Transverse colon (tissue), 4 donors: ENCODE measurements around the gene ARHGAP6. TPM values are rescaled to one million over a fixed set of nuclear protein-coding genes. Genes with fewer than 3 reads are reported as not detected.
"Not testable (repeated sequence)": the region's sequence is repeated elsewhere in the genome, so short reads cannot be mapped to it uniquely, and the experiment has no call there.

ENCODE experiments used
- DNase-seq: peaks from one replicate; pipeline ENCODE4 v3.0.0-alpha.2; 2019
- H3K27ac ChIP-seq, 4 donors: fragments of 200-600 bp; sonication (generic); 2 replicates each; pipeline ENCODE4 v1.5.1; 2016 to 2018; ENCODE audit warnings: inconsistent platforms in 4 of 4
- H3K27me3 ChIP-seq: fragments of 200-600 bp; sonication (generic); 2 replicates; pipeline ENCODE4 v1.5.1; 2017; ENCODE audit warnings: inconsistent platforms
- H3K36me3 ChIP-seq, 4 donors: fragments of 200-600 bp; sonication (generic); 2 replicates each; pipeline ENCODE4 v1.5.1; 2017 to 2019; ENCODE audit warnings: inconsistent platforms in 4 of 4
- H3K4me1 ChIP-seq, 4 donors: fragments of 200-600 bp; sonication (generic); 2 replicates each; pipeline ENCODE4 v1.5.1; 2017 to 2020; ENCODE audit warnings: inconsistent platforms in 4 of 4
- H3K4me3 ChIP-seq, 4 donors: fragments of 200-600 bp; sonication (generic); 1 replicate in 1 of 4; 2 replicates in 3 of 4; pipeline versions ENCODE4 v1.5.1 to v1.6.1; 2017 to 2019; ENCODE audit warnings: inconsistent platforms in 4 of 4
- H3K9me3 ChIP-seq, 2 donors: fragments of 200-600 bp; sonication (generic); 2 replicates each; pipeline ENCODE4 v1.5.1; 2017 to 2019; ENCODE audit warnings: inconsistent platforms in 2 of 2
- EP300 ChIP-seq: sonication (generic); formaldehyde crosslinking; IDR thresholded peaks from one replicate; pipeline ENCODE4 v1.6.1; 2017; ENCODE audit warnings: antibody characterized with exemption, low read depth
- POLR2A ChIP-seq: fragments of 450-650 bp; IDR thresholded peaks from one replicate; pipeline ENCODE4 v1.6.1; 2016; ENCODE audit warnings: antibody characterized with exemption, mild to moderate bottlenecking, moderate library complexity
- POLR2AphosphoS5 ChIP-seq, 3 donors: sonication (generic); formaldehyde crosslinking; IDR thresholded peaks; one replicate each; pipeline ENCODE4 v1.6.1; 2016; ENCODE audit warnings: antibody characterized with exemption in 3 of 3
- WGBS, 2 donors: methylation state at CpG; one replicate each; pipeline ENCODE4 v1.1.5; 2018; ENCODE audit warnings: low coverage in 1 of 2; 5-methylcytosine and 5-hydroxymethylcytosine counted together
- in situ Hi-C, 4 donors: fragments of 200-750 bp; cut with MboI; loops; one replicate each; pipeline versions ENCODE4 v1.15.0 to v1.15.1; 2017; ENCODE audit warnings: low sequenced_read_pairs in 3 of 4, low pct_ligation_motif_present in 1 of 4, low pct_unique_long_range_greater_than_20kb in 1 of 4
- intact Hi-C: fragments of 100-400 bp; cut with DNase I; formaldehyde crosslinking; loops from one replicate; pipeline ENCODE4 v1.15.1; 2023; ENCODE audit warnings: low total_unique reads
- total RNA-seq, 4 donors: library from RNA; depleted of rRNA; stranded (reverse); fragments of >200 nt; gene quantifications; one replicate each; pipeline ENCODE4 v1.1.0, GENCODE V29; 2016
- TF ChIP-seq, protein P1 (sequence below), 5 experiments: fragments of 200-600 bp in 3 of 5; fragments of 450-650 bp in 2 of 5; sonication (generic) in 3 of 5; IDR thresholded peaks; 1 replicate in 2 of 5; 2 replicates in 3 of 5; pipeline ENCODE4 v1.5.1; 2016 to 2017; ENCODE audit warnings: antibody characterized with exemption in 5 of 5, inconsistent platforms in 3 of 5, mild to moderate bottlenecking in 2 of 5, moderate library complexity in 1 of 5

Gene ARHGAP6
- total RNA-seq, 4 donors from 2014 or later = 5.0 to 12.4 (median 9.0) TPM

- no peaks in the 10 kb centered on the region for H3K27me3 ChIP-seq
- intact Hi-C loops (no loop called here), in situ Hi-C loops (loop anchor here (25.0 kb wide), 3 partner anchors 412 to 938 kb away; partner anchors contain the start of gene MSL3 (in 4 of the 4))
- peaks cover 0 to 3% (median 0%) of the 10 kb centered on the region in 4 donors for H3K4me1 ChIP-seq
- H3K36me3 ChIP-seq = no peaks in the 10 kb centered on the region
- peak overlapping the region in 2 of 4 donors; percentile 41 to 55 for H3K27ac ChIP-seq
- H3K9me3 ChIP-seq = no peaks in the 10 kb centered on the region
- no peak for DNase-seq
- no peak overlapping the region for H3K4me3 ChIP-seq
- no peak for TF ChIP-seq POLR2AphosphoS5 (IDR thresholded peaks at IDR 0.05)
- TF ChIP-seq, protein P1, sequence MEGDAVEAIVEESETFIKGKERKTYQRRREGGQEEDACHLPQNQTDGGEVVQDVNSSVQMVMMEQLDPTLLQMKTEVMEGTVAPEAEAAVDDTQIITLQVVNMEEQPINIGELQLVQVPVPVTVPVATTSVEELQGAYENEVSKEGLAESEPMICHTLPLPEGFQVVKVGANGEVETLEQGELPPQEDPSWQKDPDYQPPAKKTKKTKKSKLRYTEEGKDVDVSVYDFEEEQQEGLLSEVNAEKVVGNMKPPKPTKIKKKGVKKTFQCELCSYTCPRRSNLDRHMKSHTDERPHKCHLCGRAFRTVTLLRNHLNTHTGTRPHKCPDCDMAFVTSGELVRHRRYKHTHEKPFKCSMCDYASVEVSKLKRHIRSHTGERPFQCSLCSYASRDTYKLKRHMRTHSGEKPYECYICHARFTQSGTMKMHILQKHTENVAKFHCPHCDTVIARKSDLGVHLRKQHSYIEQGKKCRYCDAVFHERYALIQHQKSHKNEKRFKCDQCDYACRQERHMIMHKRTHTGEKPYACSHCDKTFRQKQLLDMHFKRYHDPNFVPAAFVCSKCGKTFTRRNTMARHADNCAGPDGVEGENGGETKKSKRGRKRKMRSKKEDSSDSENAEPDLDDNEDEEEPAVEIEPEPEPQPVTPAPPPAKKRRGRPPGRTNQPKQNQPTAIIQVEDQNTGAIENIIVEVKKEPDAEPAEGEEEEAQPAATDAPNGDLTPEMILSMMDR (IDR thresholded peaks at IDR 0.05) = no peak
- no peak for TF ChIP-seq POLR2A
- no peak for TF ChIP-seq EP300
- WGBS, 2 donors = 79% methylated on average over 5 of the region's 5 CpGs; no CpG with 5 or more reads in 1 of the 2 donors
These were observed 540.7 kb downstream of the ARHGAP6 start for GRCh38 chrX:11125060-11125459.

- 46 to 50% methylated on average over 1 to 2 of the region's 2 CpGs for WGBS, 2 donors
- no peak for DNase-seq
- Histone ChIP-seq H3K36me3 (no peaks in the 10 kb centered on the region), H3K9me3 (no peaks in the 10 kb centered on the region), H3K27me3 (no peaks in the 10 kb centered on the region), H3K4me1 (no peaks in the 10 kb centered on the region), H3K27ac (peak overlapping the region in 3 of 4 donors; percentile 41 to 58 (median 55)), H3K4me3 (no peak overlapping the region)
- in situ Hi-C loops = loop anchor here in 1 of 4 donors (25.0 kb wide), 1 partner anchor 937 kb away; no protein-coding TSS in a partner anchor
- intact Hi-C loops = no loop called here
- no peak for TF ChIP-seq POLR2A
- TF ChIP-seq, protein P1 (IDR thresholded peaks at IDR 0.05) = no peak
- no peak for TF ChIP-seq POLR2AphosphoS5 (IDR thresholded peaks at IDR 0.05)
- no peak for TF ChIP-seq EP300
These were observed 541.6 kb downstream of the ARHGAP6 start for GRCh38 chrX:11124112-11124511.

DNA sequence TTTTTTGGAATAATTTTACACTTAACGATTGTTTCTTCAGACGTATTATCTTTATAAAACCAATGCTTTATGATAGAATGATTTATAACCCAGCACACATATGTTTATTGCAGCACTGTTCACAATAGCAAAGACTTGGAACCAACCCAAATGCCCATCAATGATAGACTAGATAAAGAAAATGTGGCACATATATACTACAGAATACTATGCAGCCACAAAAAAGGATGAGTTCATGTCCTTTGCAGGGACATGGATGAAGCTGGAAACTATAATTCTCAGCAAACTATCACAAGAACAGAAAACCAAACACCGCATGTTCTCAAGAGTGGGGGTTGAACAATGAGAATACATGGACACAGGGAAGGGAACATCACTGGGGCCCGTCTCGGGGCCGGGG, 542.6 kb downstream of the ARHGAP6 start:
- intact Hi-C loops, H3K4me1 ChIP-seq, H3K27ac ChIP-seq, H3K9me3 ChIP-seq, H3K4me3 ChIP-seq, DNase-seq, H3K27me3 ChIP-seq, H3K36me3 ChIP-seq: not testable (repeated sequence)
- WGBS, 2 donors = 83 to 84% methylated on average over 1 to 6 of the region's 6 CpGs
- in situ Hi-C loops = loop anchor here in 1 of 4 donors (25.0 kb wide), 1 partner anchor 936 kb away; no protein-coding TSS in a partner anchor

DNA sequence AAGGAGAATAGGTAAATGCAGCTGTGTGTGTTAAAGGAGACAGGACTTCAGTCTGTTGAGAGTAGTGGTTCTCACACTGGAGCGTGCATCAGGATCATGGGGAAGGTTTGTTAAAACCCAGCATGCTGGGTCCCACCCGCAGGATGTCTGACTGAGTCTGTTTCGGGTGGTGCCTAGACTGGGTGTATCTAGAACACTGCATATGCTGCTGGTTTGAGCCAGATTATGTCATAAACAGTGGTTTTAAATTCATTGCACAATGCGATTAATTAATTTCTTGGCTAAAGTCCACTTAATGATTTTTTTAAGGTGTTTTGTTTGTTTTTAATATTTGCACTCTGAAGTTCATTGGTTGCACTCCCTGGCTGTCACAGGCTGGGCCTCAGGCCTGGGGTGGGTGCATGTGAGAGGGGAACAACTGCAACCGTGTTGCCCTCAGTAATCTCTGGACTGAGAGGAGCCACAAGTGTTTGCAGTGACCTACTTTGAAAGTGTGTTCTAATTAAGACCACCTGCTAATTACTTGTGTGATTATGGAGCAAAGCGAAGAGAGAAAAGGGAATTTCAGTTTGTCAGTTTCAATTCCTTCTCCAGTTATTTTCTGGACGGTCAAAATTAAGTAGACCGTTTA, 546.3 kb downstream of the ARHGAP6 start:
- no peak overlapping the region for H3K27ac ChIP-seq
- DNase-seq = no peak
- in situ Hi-C loops = loop anchor here in 1 of 4 donors (25.0 kb wide), 1 partner anchor 932 kb away; no protein-coding TSS in a partner anchor
- no peaks in the 10 kb centered on the region for H3K27me3 ChIP-seq
- H3K9me3 ChIP-seq = no peaks in the 10 kb centered on the region
- peaks cover 0 to 9% (median 2%) of the 10 kb centered on the region in 4 donors for H3K36me3 ChIP-seq
- TF ChIP-seq, protein P1 (IDR thresholded peaks at IDR 0.05) = no peak
- no peak for TF ChIP-seq EP300
- H3K4me3 ChIP-seq = no peak overlapping the region
- intact Hi-C loops = no loop called here
- 70% methylated on average over 8 of the region's 8 CpGs; no CpG with 5 or more reads in 1 of the 2 donors for WGBS, 2 donors
- no peaks in the 10 kb centered on the region for H3K4me1 ChIP-seq
